ENCODE measurements around the gene CRTAC1. TPM values are rescaled to one million over a fixed set of nuclear protein-coding genes. Genes with fewer than 3 reads are reported as not detected.

CRTAC1 gene
- polyA plus RNA-seq, 1 donor (not counting 4 experiments of a cell fraction or from before 2014, with no cell fraction given): not detected

DNA sequence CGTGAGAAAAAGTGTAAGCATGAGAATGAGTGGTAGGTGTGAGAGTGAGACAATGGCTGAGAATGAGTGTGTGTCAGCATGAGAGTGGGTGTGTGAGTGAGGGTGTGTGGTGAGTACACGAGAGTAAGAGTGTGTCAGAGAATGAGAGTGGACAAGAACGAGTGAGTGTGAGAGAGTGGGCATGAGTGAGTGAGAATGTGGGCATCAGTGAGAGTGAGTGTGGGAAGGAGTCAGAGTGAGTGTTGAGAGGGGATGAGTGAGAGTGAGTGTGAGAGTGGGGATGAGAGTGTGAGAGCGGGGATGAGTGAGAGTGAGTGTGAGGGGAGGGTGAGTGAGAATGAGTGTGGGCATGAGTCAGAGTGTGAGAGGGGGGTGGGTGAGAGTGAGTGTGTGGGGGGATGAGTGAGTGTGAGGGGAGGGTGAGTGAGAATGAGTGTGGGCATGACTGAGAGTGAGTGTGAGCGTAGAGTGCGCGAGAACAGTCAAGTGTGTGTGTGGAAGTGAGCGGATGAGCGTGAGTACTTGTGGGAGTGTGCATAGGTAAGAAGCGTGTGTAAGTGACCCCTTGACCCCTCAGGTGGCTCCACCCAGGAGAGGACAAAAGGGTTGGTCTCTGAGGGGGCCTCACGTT lies 105.0 kb downstream of the CRTAC1 start:
- Histone ChIP-seq H2AFZ (ENCODE audit: control insufficient read depth, low read length) (no peak overlapping the region), H3K36me3 (ENCODE audit: control insufficient read depth in 2 of 2, extremely low read depth in 1 of 2, insufficient read depth in 2 of 2, low read length in 2 of 2) (no peaks in the 10 kb centered on the region), H3K9ac (ENCODE audit: control insufficient read depth, extremely low read depth, insufficient read depth, low read length) (no peak overlapping the region), H3K9me3 (ENCODE audit: control insufficient read depth, low read depth, low read length) (no peaks in the 10 kb centered on the region), H3K9me1 (ENCODE audit: control insufficient read depth, extremely low read depth, insufficient read depth, low read length) (no peaks in the 10 kb centered on the region), H3K79me2 (ENCODE audit: control insufficient read depth, insufficient read depth, low read length) (no peaks in the 10 kb centered on the region), H3K4me1 (ENCODE audit: control insufficient read depth, extremely low read depth, insufficient read depth, low read length) (no peaks in the 10 kb centered on the region), H3K27ac (ENCODE audit: control insufficient read depth, insufficient read depth, low read length) (no peak overlapping the region), H3K4me3 (ENCODE audit: control insufficient read depth in 2 of 3, extremely low read depth in 1 of 3, insufficient read depth in 2 of 3, low read depth in 1 of 3, low read length in 3 of 3) (no peak overlapping the region), H4K20me1 (ENCODE audit: control insufficient read depth, extremely low read depth, insufficient read depth, low read length) (no peaks in the 10 kb centered on the region), H3K4me2 (ENCODE audit: control insufficient read depth, extremely low read depth, insufficient read depth, low read depth, low read length) (no peak overlapping the region), H3K27me3 (ENCODE audit: control insufficient read depth, extremely low read depth, insufficient read depth, low read length) (peaks cover 9% of the 10 kb centered on the region)
- dilution Hi-C loops (cut with MboI; ENCODE audit: extremely low pct_ligation_motif_present, low sequenced_read_pairs): no loop called here
- TF ChIP-seq, protein P1, sequence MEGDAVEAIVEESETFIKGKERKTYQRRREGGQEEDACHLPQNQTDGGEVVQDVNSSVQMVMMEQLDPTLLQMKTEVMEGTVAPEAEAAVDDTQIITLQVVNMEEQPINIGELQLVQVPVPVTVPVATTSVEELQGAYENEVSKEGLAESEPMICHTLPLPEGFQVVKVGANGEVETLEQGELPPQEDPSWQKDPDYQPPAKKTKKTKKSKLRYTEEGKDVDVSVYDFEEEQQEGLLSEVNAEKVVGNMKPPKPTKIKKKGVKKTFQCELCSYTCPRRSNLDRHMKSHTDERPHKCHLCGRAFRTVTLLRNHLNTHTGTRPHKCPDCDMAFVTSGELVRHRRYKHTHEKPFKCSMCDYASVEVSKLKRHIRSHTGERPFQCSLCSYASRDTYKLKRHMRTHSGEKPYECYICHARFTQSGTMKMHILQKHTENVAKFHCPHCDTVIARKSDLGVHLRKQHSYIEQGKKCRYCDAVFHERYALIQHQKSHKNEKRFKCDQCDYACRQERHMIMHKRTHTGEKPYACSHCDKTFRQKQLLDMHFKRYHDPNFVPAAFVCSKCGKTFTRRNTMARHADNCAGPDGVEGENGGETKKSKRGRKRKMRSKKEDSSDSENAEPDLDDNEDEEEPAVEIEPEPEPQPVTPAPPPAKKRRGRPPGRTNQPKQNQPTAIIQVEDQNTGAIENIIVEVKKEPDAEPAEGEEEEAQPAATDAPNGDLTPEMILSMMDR (optimal IDR thresholded peaks at IDR 0.05 in 1 of 3, IDR thresholded peaks at IDR 0.05 in 1 of 3, conservative IDR thresholded peaks at IDR 0.05 in 1 of 3; ENCODE audit: extremely low read depth in 1 of 3, insufficient read depth in 2 of 3, low read length in 3 of 3): no peak
- TF ChIP-seq EZH2 (IDR thresholded peaks at IDR 0.05; ENCODE audit: low read length): no peak
- no peak for FAIRE-seq
- DNase-seq (ENCODE audit: low read depth, low spot score): no peak

DNA sequence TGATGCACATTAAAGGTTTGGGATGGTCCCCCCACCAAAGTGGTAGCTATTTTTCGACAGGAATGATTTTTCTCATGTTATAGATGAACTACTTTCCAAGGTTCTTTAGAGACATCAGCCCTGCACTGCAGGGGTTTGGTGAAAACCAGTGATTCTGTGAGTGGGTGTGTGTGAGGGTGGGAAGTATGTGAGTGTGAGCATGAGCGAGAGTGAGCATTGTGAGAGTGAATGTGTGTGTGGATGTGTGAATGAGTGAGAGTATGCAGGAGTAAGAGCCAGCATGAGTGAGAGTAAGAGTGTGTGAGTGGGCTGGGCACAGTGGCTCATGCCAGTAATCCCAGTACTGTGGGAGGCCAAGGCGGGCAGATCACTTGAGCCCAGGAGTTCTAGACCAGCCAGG lies 105.7 kb downstream of the CRTAC1 start:
- no peaks in the 10 kb centered on the region for H3K79me2 ChIP-seq (ENCODE audit: control insufficient read depth, insufficient read depth, low read length)
- no peak for FAIRE-seq

More for the DNA sequence above, 105.7 kb downstream of the CRTAC1 start:
- Histone ChIP-seq H3K27ac (ENCODE audit: control insufficient read depth, insufficient read depth, low read length) (no peak overlapping the region), H4K20me1 (ENCODE audit: control insufficient read depth, extremely low read depth, insufficient read depth, low read length) (no peaks in the 10 kb centered on the region), H3K36me3 (ENCODE audit: control insufficient read depth in 2 of 2, extremely low read depth in 1 of 2, insufficient read depth in 2 of 2, low read length in 2 of 2) (no peaks in the 10 kb centered on the region), H3K9me1 (ENCODE audit: control insufficient read depth, extremely low read depth, insufficient read depth, low read length) (no peaks in the 10 kb centered on the region), H3K4me2 (ENCODE audit: control insufficient read depth, extremely low read depth, insufficient read depth, low read depth, low read length) (no peak overlapping the region), H2AFZ (ENCODE audit: control insufficient read depth, low read length) (no peak overlapping the region), H3K4me1 (ENCODE audit: control insufficient read depth, extremely low read depth, insufficient read depth, low read length) (no peaks in the 10 kb centered on the region), H3K4me3 (ENCODE audit: control insufficient read depth in 2 of 3, extremely low read depth in 1 of 3, insufficient read depth in 2 of 3, low read depth in 1 of 3, low read length in 3 of 3) (no peak overlapping the region), H3K9me3 (ENCODE audit: control insufficient read depth, low read depth, low read length) (no peaks in the 10 kb centered on the region), H3K9ac (ENCODE audit: control insufficient read depth, extremely low read depth, insufficient read depth, low read length) (no peak overlapping the region), H3K27me3 (ENCODE audit: control insufficient read depth, extremely low read depth, insufficient read depth, low read length) (peaks cover 9% of the 10 kb centered on the region)
- dilution Hi-C loops (cut with MboI; ENCODE audit: extremely low pct_ligation_motif_present, low sequenced_read_pairs): no loop called here
- TF ChIP-seq EZH2 (IDR thresholded peaks at IDR 0.05; ENCODE audit: low read length): no peak
- TF ChIP-seq, protein P1 (optimal IDR thresholded peaks at IDR 0.05 in 1 of 3, IDR thresholded peaks at IDR 0.05 in 1 of 3, conservative IDR thresholded peaks at IDR 0.05 in 1 of 3; ENCODE audit: extremely low read depth in 1 of 3, insufficient read depth in 2 of 3, low read length in 3 of 3): no peak
- DNase-seq (ENCODE audit: low read depth, low spot score): no peak

All from keratinocyte (primary cell).